ENCODE measurements around the gene USP7. TPM values are rescaled to one million over a fixed set of nuclear protein-coding genes. Genes with fewer than 3 reads are reported as not detected.

Gene USP7
- polyA plus RNA-seq, 3 donors from 2014 or later = 4.4 to 11.9 (median 10.2) TPM

GRCh38 chr16:8966817-8967131 is 3.1 kb upstream of the USP7 start:
- H3K27ac Mint-ChIP-seq = no peak overlapping the region
- DNase-seq = no peak

GRCh38 chr16:8964462-8964861 is 756 bp upstream of the USP7 start:
- peak overlapping the region; percentile 77 to 82 (median 78) for H3K4me3 Mint-ChIP-seq
- H3K27me3 Mint-ChIP-seq (ENCODE audit: low read depth in 3 of 3) = peaks cover 2 to 20% (median 15%) of the 10 kb centered on the region in 3 donors
- peaks cover 31 to 42% of the 10 kb centered on the region in 2 donors for H3K4me1 Mint-ChIP-seq
- no peaks in the 10 kb centered on the region for H3K36me3 Mint-ChIP-seq
- no peak for DNase-seq
- peak overlapping the region; percentile 17 to 85 (median 66) for H3K27ac Mint-ChIP-seq
- peaks cover 0 to 2% (median 0%) of the 10 kb centered on the region in 6 donors for H3K9me3 Mint-ChIP-seq

More at GRCh38 chr16:8966817-8967131, 3.1 kb upstream of the USP7 start:
- peaks cover 7 to 18% of the 10 kb centered on the region in 2 donors for H3K4me1 Mint-ChIP-seq
- H3K4me3 Mint-ChIP-seq = peak overlapping the region in 1 of 5 donors; percentile 60
- H3K9me3 Mint-ChIP-seq = peaks cover 0 to 2% (median 0%) of the 10 kb centered on the region in 6 donors
- peaks cover 2 to 20% (median 15%) of the 10 kb centered on the region in 3 donors for H3K27me3 Mint-ChIP-seq (ENCODE audit: low read depth in 3 of 3)
- H3K36me3 Mint-ChIP-seq = no peaks in the 10 kb centered on the region

DNA sequence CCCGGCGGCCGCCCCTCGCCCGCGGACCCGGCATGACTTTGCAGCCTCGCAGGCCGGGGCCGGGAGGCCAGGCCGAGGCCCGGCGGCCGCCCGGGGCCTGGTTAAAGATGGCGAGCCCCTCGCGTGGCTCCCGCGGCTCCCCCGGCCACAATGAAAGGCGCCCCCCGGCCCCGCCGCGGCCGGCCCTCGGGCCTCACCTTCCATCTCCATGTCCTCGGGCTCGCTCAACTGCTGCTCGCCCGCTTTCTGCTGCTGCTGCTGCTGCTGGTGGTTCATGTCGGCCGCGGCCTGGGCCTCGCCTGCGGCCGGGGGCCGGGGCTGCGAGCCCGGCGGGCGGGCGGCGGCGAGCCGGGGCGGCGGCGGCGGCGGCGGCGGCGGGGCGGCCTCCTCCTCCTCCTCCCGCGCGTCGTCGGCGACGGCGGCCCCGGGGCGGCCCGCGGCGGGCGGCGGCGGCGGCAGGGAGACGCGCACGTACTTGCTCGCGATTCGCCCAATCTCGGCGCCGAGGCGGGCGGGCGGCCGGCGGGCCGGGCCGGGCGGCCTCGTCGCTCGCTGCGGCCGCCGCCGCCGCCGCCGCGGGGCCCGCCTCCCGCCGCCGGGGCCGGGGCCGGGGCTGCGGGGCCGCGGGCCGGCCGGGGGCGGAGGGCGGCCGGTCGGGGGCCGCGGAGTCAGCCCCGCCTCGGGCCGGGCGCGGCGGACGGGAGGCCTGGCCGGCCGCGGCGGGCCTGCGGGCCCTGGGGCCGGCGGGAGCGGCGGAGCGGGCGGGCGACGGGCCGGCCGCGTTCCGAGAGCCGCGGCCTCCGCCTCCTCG is 491 bp downstream of the USP7 start:
- H3K36me3 Mint-ChIP-seq = no peaks in the 10 kb centered on the region
- H3K27me3 Mint-ChIP-seq (ENCODE audit: low read depth in 3 of 3) = peaks cover 2 to 20% (median 15%) of the 10 kb centered on the region in 3 donors
- peak in 2 of 3 donors; percentile 17 to 34 for DNase-seq
- H3K4me3 Mint-ChIP-seq = peak overlapping the region; percentile 51 to 90 (median 61)
- peaks cover 43 to 54% of the 10 kb centered on the region in 2 donors for H3K4me1 Mint-ChIP-seq
- H3K9me3 Mint-ChIP-seq = peaks cover 0 to 2% (median 0%) of the 10 kb centered on the region in 6 donors
- peak overlapping the region in 1 of 6 donors; percentile 88 for H3K27ac Mint-ChIP-seq

DNA sequence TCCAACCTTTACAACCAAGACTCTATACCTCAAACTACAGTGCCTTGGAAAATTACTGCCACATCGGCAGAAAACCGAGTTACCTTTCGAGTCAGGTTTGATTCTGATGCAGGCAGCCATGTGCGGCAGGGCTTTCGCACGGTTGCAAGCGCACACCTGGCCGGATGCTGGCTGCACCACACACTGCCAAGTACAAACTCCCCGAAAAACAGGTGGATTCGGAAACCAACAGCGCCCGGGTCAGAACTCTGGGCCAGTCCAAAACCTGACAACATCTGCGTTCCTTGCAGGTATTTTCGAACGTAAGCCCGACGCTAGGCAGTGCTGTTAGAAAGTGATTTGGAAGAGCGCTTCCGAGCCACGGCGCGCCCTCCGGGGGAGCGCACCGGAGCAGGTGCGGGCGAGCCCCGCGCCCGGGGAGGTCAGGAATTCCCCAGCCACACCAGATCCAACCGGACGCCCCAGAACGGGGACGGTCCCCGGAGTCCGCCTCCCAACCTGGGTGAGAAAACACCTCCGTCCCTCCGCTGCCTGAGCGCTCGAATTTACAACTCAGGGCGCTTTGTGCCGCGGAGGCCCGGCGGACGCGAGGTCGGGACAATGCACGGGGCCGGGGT is 1.2 kb downstream of the USP7 start:
- peaks cover 2 to 19% (median 15%) of the 10 kb centered on the region in 3 donors for H3K27me3 Mint-ChIP-seq (ENCODE audit: low read depth in 3 of 3)
- DNase-seq = peak; percentile 25 to 46 (median 34)
- H3K9me3 Mint-ChIP-seq = peaks cover 0 to 2% (median 0%) of the 10 kb centered on the region in 6 donors
- peaks cover 50 to 61% of the 10 kb centered on the region in 2 donors for H3K4me1 Mint-ChIP-seq
- no peaks in the 10 kb centered on the region for H3K36me3 Mint-ChIP-seq
- H3K4me3 Mint-ChIP-seq = peak overlapping the region; percentile 89 to 98 (median 91)
- H3K27ac Mint-ChIP-seq = peak overlapping the region; percentile 88 to 94 (median 93)

DNA sequence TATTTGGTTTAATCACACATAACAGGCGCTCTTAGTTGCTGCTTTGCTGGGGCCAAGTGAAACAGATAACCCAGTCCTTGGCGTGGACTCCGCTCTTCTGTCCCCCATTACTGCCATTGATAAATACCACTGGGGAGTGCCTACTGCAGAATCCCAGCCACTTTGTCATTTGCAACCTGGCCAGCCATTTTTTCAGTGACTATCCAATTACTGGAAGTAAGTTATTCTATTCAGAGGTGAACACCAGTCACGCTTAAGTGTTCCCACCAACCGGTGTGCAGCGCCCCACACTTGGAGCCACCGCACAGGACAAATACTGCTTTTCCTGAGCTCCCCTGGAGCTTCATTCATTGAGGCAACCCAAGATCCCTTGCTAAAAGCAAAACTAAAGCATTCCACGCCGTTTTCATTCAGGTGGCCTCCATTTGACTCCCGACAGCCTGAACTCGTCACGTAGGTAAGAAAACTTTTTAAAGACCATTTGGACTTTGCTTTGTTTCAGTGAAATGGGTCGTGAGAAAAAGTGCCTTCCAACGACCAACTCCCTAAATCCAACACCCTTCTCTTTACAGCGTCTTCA is 1.8 kb downstream of the USP7 start:
- peak overlapping the region; percentile 88 to 94 (median 93) for H3K27ac Mint-ChIP-seq
- H3K27me3 Mint-ChIP-seq (ENCODE audit: low read depth in 3 of 3) = peaks cover 2 to 16% (median 15%) of the 10 kb centered on the region in 3 donors
- peaks cover 0 to 2% (median 0%) of the 10 kb centered on the region in 6 donors for H3K9me3 Mint-ChIP-seq
- H3K4me1 Mint-ChIP-seq = peaks cover 56 to 67% of the 10 kb centered on the region in 2 donors
- no peaks in the 10 kb centered on the region for H3K36me3 Mint-ChIP-seq
- H3K4me3 Mint-ChIP-seq = peak overlapping the region; percentile 89 to 98 (median 91)
- DNase-seq = no peak

DNA sequence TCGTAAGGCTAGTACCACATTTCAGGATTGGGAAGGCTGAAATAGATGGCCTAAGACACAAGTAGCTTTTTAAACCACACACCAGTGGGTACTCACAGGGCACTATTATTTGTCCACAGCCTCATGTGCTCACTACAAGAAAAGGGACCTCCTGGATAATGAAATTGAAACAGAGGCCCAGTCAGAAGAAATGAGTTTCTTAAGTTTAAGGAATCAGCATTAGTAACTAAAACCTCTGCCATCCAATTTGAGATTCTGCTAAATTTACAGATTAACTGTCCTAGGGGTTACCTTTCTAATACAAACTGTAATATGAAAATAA is 3.0 kb downstream of the USP7 start:
- Mint-ChIP-seq H3K27ac (peak overlapping the region; percentile 87 to 94 (median 90)), H3K9me3 (peaks cover 0 to 2% (median 0%) of the 10 kb centered on the region in 6 donors), H3K4me3 (peak overlapping the region; percentile 81 to 98 (median 90)), H3K36me3 (no peaks in the 10 kb centered on the region), H3K4me1 (peaks cover 68 to 79% of the 10 kb centered on the region in 2 donors), H3K27me3 (ENCODE audit: low read depth in 3 of 3) (peaks cover 2 to 13% (median 10%) of the 10 kb centered on the region in 3 donors)
- no peak for DNase-seq

DNA sequence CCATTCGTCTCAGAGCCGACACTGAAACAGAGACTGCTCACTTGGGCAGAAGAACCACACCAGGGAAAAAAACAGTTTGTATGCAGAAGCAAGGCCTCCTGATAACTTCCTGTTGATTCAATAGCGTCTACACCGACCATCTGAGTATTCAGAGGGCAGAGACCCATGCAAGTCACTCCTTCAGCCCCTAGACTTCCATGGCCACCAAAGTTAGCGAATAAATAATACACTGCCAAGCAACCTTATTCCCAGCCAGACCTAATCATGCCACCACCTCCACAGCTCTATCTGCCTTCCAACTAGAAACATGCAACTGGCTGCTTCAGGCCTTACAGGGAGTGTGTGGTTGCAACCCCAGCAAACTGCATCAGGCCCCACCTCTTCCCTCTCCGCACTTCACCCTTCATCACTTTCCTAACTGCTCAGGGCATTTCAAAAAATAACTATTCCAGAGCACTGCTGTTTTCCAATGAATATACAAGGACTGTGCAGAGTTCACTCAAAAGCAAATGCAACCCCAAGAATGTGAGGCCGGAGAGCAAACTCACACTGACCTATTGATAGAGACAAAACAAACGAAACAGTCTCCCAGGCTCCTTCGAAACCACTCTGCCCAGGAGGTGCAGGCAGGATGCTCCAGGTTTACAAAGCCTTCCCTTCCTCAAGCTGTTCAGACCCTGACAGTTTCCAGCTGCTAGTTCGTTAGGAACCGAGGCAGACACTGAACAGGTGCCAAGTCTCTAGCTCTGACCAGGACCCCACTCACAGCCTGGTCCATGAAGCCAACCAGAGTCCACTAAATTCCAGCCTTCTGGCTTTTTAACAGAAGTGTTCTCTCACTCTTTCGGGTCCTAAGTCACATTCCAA is 3.6 kb downstream of the USP7 start:
- Mint-ChIP-seq H3K4me3 (peak overlapping the region; percentile 81 to 98 (median 90)), H3K27me3 (ENCODE audit: low read depth in 3 of 3) (peaks cover 2 to 13% (median 10%) of the 10 kb centered on the region in 3 donors), H3K4me1 (peaks cover 70 to 82% of the 10 kb centered on the region in 2 donors), H3K36me3 (no peaks in the 10 kb centered on the region), H3K27ac (peak overlapping the region; percentile 87 to 92 (median 88)), H3K9me3 (peaks cover 0 to 2% (median 0%) of the 10 kb centered on the region in 6 donors)
- peak; percentile 32 to 39 (median 39) for DNase-seq

- peak overlapping the region; percentile 81 to 98 (median 90) for H3K4me3 Mint-ChIP-seq
- peak; percentile 25 to 28 (median 28) for DNase-seq
- peaks cover 80 to 83% of the 10 kb centered on the region in 2 donors for H3K4me1 Mint-ChIP-seq
- H3K27ac Mint-ChIP-seq = peak overlapping the region; percentile 87 to 92 (median 89)
- peaks cover 0 to 2% (median 0%) of the 10 kb centered on the region in 6 donors for H3K9me3 Mint-ChIP-seq
- peaks cover 0 to 9% (median 8%) of the 10 kb centered on the region in 3 donors for H3K27me3 Mint-ChIP-seq (ENCODE audit: low read depth in 3 of 3)
- H3K36me3 Mint-ChIP-seq = no peaks in the 10 kb centered on the region
These were observed 5.2 kb downstream of the USP7 start for GRCh38 chr16:8958344-8959167.

- no peaks in the 10 kb centered on the region for H3K36me3 Mint-ChIP-seq
- H3K9me3 Mint-ChIP-seq = peaks cover 0 to 2% (median 0%) of the 10 kb centered on the region in 6 donors
- peaks cover 0 to 10% (median 8%) of the 10 kb centered on the region in 3 donors for H3K27me3 Mint-ChIP-seq (ENCODE audit: low read depth in 3 of 3)
- no peak for DNase-seq
- H3K4me3 Mint-ChIP-seq = peak overlapping the region; percentile 81 to 98 (median 90)
- peaks cover 87 to 92% of the 10 kb centered on the region in 2 donors for H3K4me1 Mint-ChIP-seq
- H3K27ac Mint-ChIP-seq = peak overlapping the region; percentile 87 to 92 (median 89)
These were observed 6.1 kb downstream of the USP7 start for GRCh38 chr16:8957509-8958157.

GRCh38 chr16:8957063-8957397 is 6.7 kb downstream of the USP7 start:
- peaks cover 0 to 4% (median 2%) of the 10 kb centered on the region in 3 donors for H3K27me3 Mint-ChIP-seq (ENCODE audit: low read depth in 3 of 3)
- H3K9me3 Mint-ChIP-seq = no peaks in the 10 kb centered on the region
- H3K4me3 Mint-ChIP-seq = peak overlapping the region; percentile 27 to 98 (median 44)
- no peak for DNase-seq
- H3K36me3 Mint-ChIP-seq = no peaks in the 10 kb centered on the region
- H3K27ac Mint-ChIP-seq = peak overlapping the region; percentile 37 to 67 (median 48)
- peaks cover 88 to 93% of the 10 kb centered on the region in 2 donors for H3K4me1 Mint-ChIP-seq

DNA sequence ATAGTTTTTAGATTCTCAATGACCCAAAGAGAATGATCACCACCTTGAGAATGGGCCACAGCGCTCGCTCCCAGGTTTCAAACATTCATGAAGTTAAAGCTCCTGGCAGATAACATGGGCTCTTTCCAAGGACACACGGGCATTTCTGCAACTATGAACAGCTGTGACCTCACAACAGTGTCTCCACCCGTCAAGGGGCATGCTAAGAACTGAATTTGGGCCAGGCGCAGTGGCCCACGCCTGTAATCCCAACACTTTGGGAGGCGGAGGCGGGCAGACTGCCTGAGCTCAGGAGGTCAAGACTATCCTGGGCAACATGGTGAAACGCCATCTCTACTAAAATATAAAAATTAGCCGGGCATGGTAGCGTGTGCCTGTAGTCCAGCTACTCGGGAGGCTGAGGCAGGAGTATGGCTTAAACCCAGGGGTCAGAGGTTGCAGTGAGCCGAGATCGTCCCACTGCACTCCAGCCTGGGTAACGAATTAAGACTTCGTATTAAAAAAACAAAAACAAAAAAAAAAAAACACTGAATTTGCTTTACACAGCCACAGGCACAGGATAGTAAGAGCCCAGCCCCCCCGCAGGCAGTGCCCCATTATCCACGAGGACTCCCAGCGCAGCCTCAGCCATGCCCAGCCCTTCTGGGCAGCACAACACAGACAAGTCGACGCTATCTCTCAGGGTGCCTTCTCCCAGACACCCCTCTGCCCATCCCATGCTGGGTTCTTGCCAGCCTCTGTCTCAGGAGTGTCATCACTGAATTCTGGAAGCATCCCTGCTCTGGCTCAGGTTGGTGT is 7.2 kb downstream of the USP7 start:
- Mint-ChIP-seq H3K4me3 (peak overlapping the region; percentile 27 to 98 (median 44)), H3K9me3 (no peaks in the 10 kb centered on the region), H3K4me1 (peaks cover 88 to 93% of the 10 kb centered on the region in 2 donors), H3K36me3 (no peaks in the 10 kb centered on the region), H3K27ac (peak overlapping the region in 5 of 6 donors; percentile 37 to 67 (median 55)), H3K27me3 (ENCODE audit: low read depth in 3 of 3) (peaks cover 0 to 3% (median 0%) of the 10 kb centered on the region in 3 donors)
- no peak for DNase-seq

Measured in immature natural killer cell (primary cell).